HG02981 (cell line): ENCODE results near the gene ZNF784.

ENCODE experiments used
- ATAC-seq: cut with Tn5 transposase; IDR thresholded peaks from one replicate; pipeline ENCODE4 v1.9.1; 2021; ENCODE audit warnings: mild to moderate bottlenecking, moderate library complexity; ENCODE audit not compliant: unreplicated experiment

Gene ZNF784

GRCh38 chr19:55624109-55625003 lies at the start of gene ZNF784:
Gene ZNF784, minus strand, starts transcription at chr19:55624566. Its CDS starts 5 bp downstream, at chr19:55624561.
- no peak for ATAC-seq

- no peak for ATAC-seq
These were observed 49.5 kb upstream of the ZNF784 start for GRCh38 chr19:55673889-55674288.

- no peak for ATAC-seq
These were observed 49.1 kb upstream of the ZNF784 start for GRCh38 chr19:55673465-55673864.

GRCh38 chr19:55672418-55672817 lies 48.1 kb upstream of the ZNF784 start:
- no peak for ATAC-seq

GRCh38 chr19:55671054-55671378 lies 46.6 kb upstream of the ZNF784 start:
- ATAC-seq = no peak

- no peak for ATAC-seq
These were observed 46.1 kb upstream of the ZNF784 start for GRCh38 chr19:55670280-55671053.

GRCh38 chr19:55669418-55670279 lies 45.3 kb upstream of the ZNF784 start:
- ATAC-seq = no peak

GRCh38 chr19:55668603-55669348 lies 44.4 kb upstream of the ZNF784 start:
- no peak for ATAC-seq

- ATAC-seq = no peak
These were observed 43.6 kb upstream of the ZNF784 start for GRCh38 chr19:55667958-55668357.

- ATAC-seq = no peak
These were observed 43.1 kb upstream of the ZNF784 start for GRCh38 chr19:55667511-55667910.

GRCh38 chr19:55667006-55667381 lies 42.6 kb upstream of the ZNF784 start:
- no peak for ATAC-seq

GRCh38 chr19:55666343-55667005 lies 42.1 kb upstream of the ZNF784 start:
- ATAC-seq = no peak

GRCh38 chr19:55663846-55664536 lies 39.6 kb upstream of the ZNF784 start:
- ATAC-seq = no peak

GRCh38 chr19:55661826-55662225 lies 37.5 kb upstream of the ZNF784 start:
- no peak for ATAC-seq

GRCh38 chr19:55660991-55661390 lies 36.6 kb upstream of the ZNF784 start:
- ATAC-seq = no peak

- ATAC-seq = no peak
These were observed 36.0 kb upstream of the ZNF784 start for GRCh38 chr19:55660404-55660803.

- no peak for ATAC-seq
These were observed 35.5 kb upstream of the ZNF784 start for GRCh38 chr19:55659822-55660221.

- no peak for ATAC-seq
These were observed 34.6 kb upstream of the ZNF784 start for GRCh38 chr19:55658846-55659459.
